ENCODE data around the gene RABL2B. TPM values are rescaled to one million over a fixed set of nuclear protein-coding genes. Genes with fewer than 3 reads are reported as not detected.

The RABL2B gene
- polyA plus RNA-seq, 1 donor from 2014 or later, result 26.2 TPM

GRCh38 chr22:50726643-50727340 lies 56.6 kb downstream of the RABL2B start:
- no peak overlapping the region for H3K4me3 ChIP-seq (ENCODE audit: low read length)
- H3K27me3 ChIP-seq (ENCODE audit: insufficient read depth, low read depth, low read length), result no peaks in the 10 kb centered on the region
- H3K9me3 ChIP-seq (ENCODE audit: low read length), result no peaks in the 10 kb centered on the region
- no peak overlapping the region for H2AFZ ChIP-seq (ENCODE audit: low read depth, low read length)
- no peaks in the 10 kb centered on the region for H3F3A ChIP-seq (ENCODE audit: insufficient read depth, low read length, poor library complexity, severe bottlenecking)
- H3K36me3 ChIP-seq (ENCODE audit: insufficient read depth, low read length), result no peaks in the 10 kb centered on the region
- no peak overlapping the region for H3K9ac ChIP-seq (ENCODE audit: low read length)
- no peak overlapping the region for H3K27ac ChIP-seq (ENCODE audit: low read length)
- no peak overlapping the region for H3K4me2 ChIP-seq (ENCODE audit: low read length)
- no peak for TF ChIP-seq RAD21 (conservative IDR thresholded peaks at IDR 0.05)
- TF ChIP-seq EZH2 (IDR thresholded peaks at IDR 0.05; ENCODE audit: borderline replicate concordance, insufficient read depth, low read length, poor library complexity, severe bottlenecking), result no peak
- no peak for TF ChIP-seq POLR2AphosphoS5 (IDR thresholded peaks at IDR 0.05)
- no peak for TF ChIP-seq REST (IDR thresholded peaks at IDR 0.05; ENCODE audit: borderline replicate concordance)
- no peak for TF ChIP-seq CTCF (IDR thresholded peaks at IDR 0.05; ENCODE audit: poor library complexity, severe bottlenecking)
- no peak for TF ChIP-seq SMC3 (conservative IDR thresholded peaks at IDR 0.05; ENCODE audit: poor library complexity)
- no peak for TF ChIP-seq EP300 (conservative IDR thresholded peaks at IDR 0.05; ENCODE audit: poor library complexity, severe bottlenecking)
- no peak for TF ChIP-seq MXI1 (conservative IDR thresholded peaks at IDR 0.05; ENCODE audit: poor library complexity, severe bottlenecking)
- TF ChIP-seq TAF1 (IDR thresholded peaks at IDR 0.05; ENCODE audit: low read depth), result no peak
- no peaks in the 10 kb centered on the region for H3K9me2 ChIP-seq (ENCODE audit: insufficient read depth, low read length)
- no peaks in the 10 kb centered on the region for H4K20me1 ChIP-seq (ENCODE audit: insufficient read depth)
- H3K79me2 ChIP-seq (replicated peaks; ENCODE audit: insufficient read depth, low read length), result no peaks in the 10 kb centered on the region

DNA sequence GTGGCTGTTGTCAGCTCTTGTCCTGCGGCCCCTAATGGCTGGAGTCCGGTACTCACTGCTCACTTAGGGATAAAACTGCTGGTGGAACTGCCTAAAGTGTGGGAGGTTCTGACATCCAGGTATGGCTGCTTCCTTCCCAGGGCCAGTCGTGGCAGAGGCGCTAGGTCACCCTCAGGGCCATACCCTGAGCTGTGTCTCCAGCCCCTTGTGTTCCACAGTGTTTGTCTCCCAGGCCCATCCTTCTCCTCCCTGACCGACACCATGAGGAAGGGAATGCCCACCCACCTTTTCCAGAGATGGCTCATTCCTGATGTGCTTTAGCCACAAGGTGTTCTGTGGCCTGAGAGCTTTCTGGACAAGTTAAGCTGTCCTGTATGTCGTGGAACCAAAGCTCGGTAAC lies 57.8 kb downstream of the RABL2B start:
- Histone ChIP-seq H3K4me3 (ENCODE audit: low read length) (no peak overlapping the region), H3K9me2 (ENCODE audit: insufficient read depth, low read length) (no peaks in the 10 kb centered on the region), H3K27ac (ENCODE audit: low read length) (no peak overlapping the region), H4K20me1 (ENCODE audit: insufficient read depth) (no peaks in the 10 kb centered on the region), H3K79me2 (replicated peaks; ENCODE audit: insufficient read depth, low read length) (no peaks in the 10 kb centered on the region), H3K4me2 (ENCODE audit: low read length) (no peak overlapping the region), H3K27me3 (ENCODE audit: insufficient read depth, low read depth, low read length) (peaks cover 4% of the 10 kb centered on the region), H3K9ac (ENCODE audit: low read length) (no peak overlapping the region), H2AFZ (ENCODE audit: low read depth, low read length) (no peak overlapping the region), H3K9me3 (ENCODE audit: low read length) (no peaks in the 10 kb centered on the region), H3K36me3 (ENCODE audit: insufficient read depth, low read length) (no peaks in the 10 kb centered on the region), H3F3A (ENCODE audit: insufficient read depth, low read length, poor library complexity, severe bottlenecking) (no peaks in the 10 kb centered on the region)
- TF ChIP-seq EZH2 (IDR thresholded peaks at IDR 0.05; ENCODE audit: borderline replicate concordance, insufficient read depth, low read length, poor library complexity, severe bottlenecking) (no peak), SMC3 (conservative IDR thresholded peaks at IDR 0.05; ENCODE audit: poor library complexity) (no peak), MXI1 (conservative IDR thresholded peaks at IDR 0.05; ENCODE audit: poor library complexity, severe bottlenecking) (no peak), CTCF (IDR thresholded peaks at IDR 0.05; ENCODE audit: poor library complexity, severe bottlenecking) (no peak), POLR2AphosphoS5 (IDR thresholded peaks at IDR 0.05) (no peak), RAD21 (conservative IDR thresholded peaks at IDR 0.05) (no peak), TAF1 (IDR thresholded peaks at IDR 0.05; ENCODE audit: low read depth) (no peak), EP300 (conservative IDR thresholded peaks at IDR 0.05; ENCODE audit: poor library complexity, severe bottlenecking) (no peak), REST (IDR thresholded peaks at IDR 0.05; ENCODE audit: borderline replicate concordance) (no peak)

Measured in neural cell (in vitro differentiated cells).